Esophagus muscularis mucosa (tissue), 4 donors: ENCODE data around the gene HBG2. TPM values are rescaled to one million over a fixed set of nuclear protein-coding genes. Genes with fewer than 3 reads are reported as not detected.

Source experiments
- DNase-seq: peaks from one replicate; pipeline ENCODE4 v3.0.0-alpha.2; 2017; ENCODE audit errors: extremely low spot score
- H3K27ac ChIP-seq, 4 donors: fragments of 200-600 bp; sonication (generic); replicated peaks in 1 of 4; 1 replicate in 3 of 4; 2 replicates in 1 of 4; pipeline ENCODE4 v1.5.1; 2016 to 2019; ENCODE audit warnings: mild to moderate bottlenecking in 1 of 4
- H3K27me3 ChIP-seq, 4 donors: fragments of 200-600 bp; sonication (generic); one replicate each; pipeline versions ENCODE4 v1.5.1 to v1.6.0; 2016 to 2019
- H3K36me3 ChIP-seq, 4 donors: fragments of 200-600 bp; sonication (generic); one replicate each; pipeline ENCODE4 v1.5.1; 2016 to 2019
- H3K4me1 ChIP-seq, 4 donors: fragments of 200-600 bp; sonication (generic); one replicate each; pipeline ENCODE4 v1.5.1; 2016 to 2019
- H3K4me3 ChIP-seq, 4 donors: fragments of 200-600 bp; sonication (generic); 1 replicate in 2 of 4; 2 replicates in 2 of 4; pipeline ENCODE4 v1.5.1; 2016 to 2019; ENCODE audit warnings: mild to moderate bottlenecking in 4 of 4, moderate library complexity in 1 of 4
- H3K9me3 ChIP-seq, 4 donors: fragments of 200-600 bp; sonication (generic); 1 replicate in 3 of 4; 2 replicates in 1 of 4; pipeline ENCODE4 v1.5.1; 2016 to 2019
- CTCF ChIP-seq, 3 experiments: fragments of 200-600 bp in 2 of 3; fragments of 450-650 bp in 1 of 3; sonication (generic) in 2 of 3; IDR thresholded peaks; one replicate each; pipeline ENCODE4 v1.5.1; 2017 to 2019; ENCODE audit warnings: antibody characterized with exemption in 3 of 3, mild to moderate bottlenecking in 2 of 3, moderate library complexity in 1 of 3
- EP300 ChIP-seq: sonication (generic); formaldehyde crosslinking; IDR thresholded peaks from one replicate; pipeline ENCODE4 v1.6.1; 2017; ENCODE audit warnings: antibody characterized with exemption
- POLR2A ChIP-seq: fragments of 450-650 bp; IDR thresholded peaks from one replicate; pipeline ENCODE4 v1.6.1; 2017; ENCODE audit warnings: antibody characterized with exemption, moderate library complexity, mild to moderate bottlenecking, low read depth
- POLR2AphosphoS5 ChIP-seq, 2 donors: sonication (generic); formaldehyde crosslinking; IDR thresholded peaks; one replicate each; pipeline ENCODE4 v1.6.1; 2017; ENCODE audit warnings: antibody characterized with exemption in 2 of 2
- WGBS: methylation state at CpG from one replicate; pipeline ENCODE4 v1.1.5; 2018; 5-methylcytosine and 5-hydroxymethylcytosine counted together
- intact Hi-C: fragments of 100-400 bp; cut with DNase I; formaldehyde crosslinking; loops from one replicate; pipeline ENCODE4 v1.15.1; 2023
- total RNA-seq, 4 donors: library from RNA; depleted of rRNA; stranded (reverse); fragments of >200 nt; gene quantifications; one replicate each; pipeline versions ENCODE4 v1.1.0 to v1.2.1, GENCODE V29; 2016

Gene HBG2
- total RNA-seq, 4 donors from 2014 or later: not detected

- WGBS: 79% methylated on average over 2 of the region's 2 CpGs
- Histone ChIP-seq H3K9me3 (no peaks in the 10 kb centered on the region), H3K4me3 (no peak overlapping the region), H3K4me1 (no peaks in the 10 kb centered on the region), H3K27me3 (no peaks in the 10 kb centered on the region), H3K36me3 (no peaks in the 10 kb centered on the region), H3K27ac (no peak overlapping the region)
- intact Hi-C loops: no loop called here
- TF ChIP-seq CTCF (IDR thresholded peaks at IDR 0.05): no peak
- TF ChIP-seq POLR2AphosphoS5 (IDR thresholded peaks at IDR 0.05): no peak
- no peak for TF ChIP-seq POLR2A
- TF ChIP-seq EP300: no peak
- DNase-seq: no peak
Measured at GRCh38 chr11:5229796-5230195, 24.8 kb downstream of the HBG2 start.

DNA sequence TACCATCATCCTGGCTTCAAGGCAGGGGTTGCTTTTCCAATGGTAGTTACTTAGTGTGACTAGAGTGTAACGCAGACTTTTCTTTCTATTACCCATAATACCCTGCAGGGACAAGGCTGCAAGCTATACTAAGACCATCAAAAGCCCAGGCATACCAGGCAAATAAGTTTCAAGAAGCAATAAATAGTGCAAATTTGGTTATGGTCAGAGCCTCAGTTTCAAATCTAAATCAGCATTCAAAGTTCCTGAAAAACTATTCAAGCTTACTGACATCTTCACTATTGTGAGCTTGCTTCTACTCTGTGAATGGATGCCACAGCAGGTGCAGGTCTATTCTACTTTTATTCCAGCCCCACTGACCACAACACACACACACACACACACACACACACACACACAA is 25.2 kb downstream of the HBG2 start:
- Histone ChIP-seq H3K9me3 (no peaks in the 10 kb centered on the region), H3K36me3 (no peaks in the 10 kb centered on the region), H3K27me3 (no peaks in the 10 kb centered on the region), H3K27ac (no peak overlapping the region), H3K4me1 (no peaks in the 10 kb centered on the region), H3K4me3 (no peak overlapping the region)
- WGBS: 89% methylated on average over 1 of the region's 1 CpG
- TF ChIP-seq POLR2A (no peak), CTCF (IDR thresholded peaks at IDR 0.05) (no peak), POLR2AphosphoS5 (IDR thresholded peaks at IDR 0.05) (no peak), EP300 (no peak)
- intact Hi-C loops: no loop called here
- no peak for DNase-seq

DNA sequence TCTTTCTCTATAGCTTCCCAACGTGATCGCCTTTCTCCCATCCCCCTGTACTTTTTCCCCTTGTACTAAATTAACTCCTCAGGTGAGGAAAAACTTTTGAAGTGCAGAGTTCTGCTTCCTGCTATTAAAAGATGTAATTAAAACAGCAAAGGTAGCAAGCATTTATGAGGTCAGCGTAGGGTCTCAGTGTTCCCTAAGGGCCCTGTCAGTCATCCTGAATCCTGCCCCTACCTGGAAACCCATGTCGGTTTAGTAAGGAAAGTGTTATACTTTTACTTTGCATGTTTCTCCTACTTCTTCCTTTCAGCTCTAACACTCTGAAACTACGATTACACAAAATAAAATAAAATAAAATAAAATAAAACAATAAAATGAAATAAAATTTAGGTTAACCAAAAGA is 26.5 kb downstream of the HBG2 start:
- H3K27ac ChIP-seq: no peak overlapping the region
- intact Hi-C loops: no loop called here
- TF ChIP-seq POLR2A (no peak), CTCF (IDR thresholded peaks at IDR 0.05) (no peak), EP300 (no peak), POLR2AphosphoS5 (IDR thresholded peaks at IDR 0.05) (no peak)
- no peaks in the 10 kb centered on the region for H3K27me3 ChIP-seq
- WGBS: 63% methylated on average over 5 of the region's 5 CpGs
- H3K9me3 ChIP-seq: no peaks in the 10 kb centered on the region
- no peak overlapping the region for H3K4me3 ChIP-seq
- no peak for DNase-seq
- no peaks in the 10 kb centered on the region for H3K36me3 ChIP-seq
- H3K4me1 ChIP-seq: no peaks in the 10 kb centered on the region

DNA sequence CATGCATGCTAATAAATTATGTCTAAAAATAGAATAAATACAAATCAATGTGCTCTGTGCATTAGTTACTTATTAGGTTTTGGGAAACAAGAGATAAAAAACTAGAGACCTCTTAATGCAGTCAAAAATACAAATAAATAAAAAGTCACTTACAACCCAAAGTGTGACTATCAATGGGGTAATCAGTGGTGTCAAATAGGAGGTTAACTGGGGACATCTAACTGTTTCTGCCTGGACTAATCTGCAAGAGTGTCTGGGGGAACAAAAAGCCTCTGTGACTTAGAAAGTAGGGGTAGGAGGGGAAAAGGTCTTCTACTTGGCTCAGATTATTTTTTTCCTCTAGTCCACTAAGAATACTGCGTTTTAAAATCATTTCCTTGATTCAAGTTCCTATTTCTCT is 26.9 kb downstream of the HBG2 start:
- H3K4me3 ChIP-seq: no peak overlapping the region
- H3K27ac ChIP-seq: no peak overlapping the region
- no peaks in the 10 kb centered on the region for H3K27me3 ChIP-seq
- no peak for TF ChIP-seq EP300
- TF ChIP-seq POLR2A: no peak
- no peak for TF ChIP-seq POLR2AphosphoS5 (IDR thresholded peaks at IDR 0.05)
- TF ChIP-seq CTCF (IDR thresholded peaks at IDR 0.05): no peak
- no peaks in the 10 kb centered on the region for H3K4me1 ChIP-seq
- WGBS: 58% methylated on average over 1 of the region's 1 CpG
- H3K36me3 ChIP-seq: no peaks in the 10 kb centered on the region
- intact Hi-C loops: no loop called here
- H3K9me3 ChIP-seq: no peaks in the 10 kb centered on the region
- DNase-seq: no peak

- DNase-seq: no peak
- H3K27me3 ChIP-seq: no peaks in the 10 kb centered on the region
- WGBS: 74% methylated on average over 3 of the region's 3 CpGs
- H3K27ac ChIP-seq: no peak within 1 kb of the TSS
- intact Hi-C loops: no loop called here
- no peaks in the 10 kb centered on the region for H3K4me1 ChIP-seq
- no peak within 1 kb of the TSS for H3K4me3 ChIP-seq
- no peak for TF ChIP-seq CTCF (IDR thresholded peaks at IDR 0.05)
- TF ChIP-seq POLR2A: no peak
- TF ChIP-seq EP300: no peak
- no peak for TF ChIP-seq POLR2AphosphoS5 (IDR thresholded peaks at IDR 0.05)
- H3K36me3 ChIP-seq: no peaks in the 10 kb centered on the region
- no peaks in the 10 kb centered on the region for H3K9me3 ChIP-seq
Measured at GRCh38 chr11:5226732-5227310, 27.8 kb downstream of the HBG2 start, which contains the start of gene HBB. HBB (minus strand) TSS chr11:5227071; CDS start chr11:5227021, 50 bp downstream.
